HEK293T (cell line): ENCODE data around the gene CAPN11.

ENCODE experiments used
- CTCF ChIA-PET: fragments of 350-600 bp; formaldehyde crosslinking; extraction: SDS; loops from one replicate; lab custom pipeline; 2021; ENCODE audit warnings: antibody characterized with exemption, inconsistent platforms; lab: Yijun Ruan, JAX
- POLR2A ChIA-PET: fragments of 350-600 bp; formaldehyde crosslinking; extraction: SDS; loops from one replicate; lab custom pipeline; 2020; ENCODE audit warnings: antibody characterized with exemption, inconsistent platforms; lab: Yijun Ruan, JAX
- DNase-seq: peaks from one replicate; pipeline ENCODE4 v3.0.0; 2012; ENCODE audit warnings: mixed read lengths; ENCODE audit errors: extremely low spot score
- ARNT ChIP-seq: fragments of 450-650 bp; IDR thresholded peaks from 2 replicates; pipeline ENCODE4 v1.6.1; 2017; ENCODE audit warnings: mild to moderate bottlenecking
- BHLHE40 ChIP-seq: fragments of 450-650 bp; IDR thresholded peaks from 2 replicates; pipeline ENCODE4 v1.6.1; 2016; ENCODE audit warnings: mild to moderate bottlenecking, moderate library complexity, borderline replicate concordance
- CTBP1 ChIP-seq: fragments of 450-650 bp; IDR thresholded peaks from 2 replicates; pipeline ENCODE4 v1.6.1; 2016; ENCODE audit warnings: borderline replicate concordance
- ELF4 ChIP-seq: fragments of 450-650 bp; IDR thresholded peaks from 2 replicates; pipeline ENCODE4 v1.6.1; 2017; ENCODE audit warnings: antibody characterized with exemption
- FOXA1 ChIP-seq: fragments of 450-650 bp; IDR thresholded peaks from 2 replicates; pipeline ENCODE4 v1.6.1; 2016; ENCODE audit warnings: mild to moderate bottlenecking
- FOXK2 ChIP-seq: fragments of 450-650 bp; IDR thresholded peaks from 2 replicates; pipeline ENCODE4 v1.6.1; 2016; ENCODE audit warnings: mild to moderate bottlenecking
- FOXM1 ChIP-seq: fragments of 450-650 bp; IDR thresholded peaks from 2 replicates; pipeline ENCODE4 v1.6.1; 2017; ENCODE audit warnings: mild to moderate bottlenecking, borderline replicate concordance
- HDGF ChIP-seq: fragments of 450-650 bp; IDR thresholded peaks from 2 replicates; pipeline ENCODE4 v1.6.1; 2017; ENCODE audit warnings: antibody characterized with exemption, borderline replicate concordance
- L3MBTL2 ChIP-seq: fragments of 450-650 bp; conservative IDR thresholded peaks from 2 replicates; pipeline ENCODE4 v1.6.1; 2016; ENCODE audit warnings: mild to moderate bottlenecking
- LEF1 ChIP-seq: fragments of 450-650 bp; IDR thresholded peaks from 2 replicates; pipeline ENCODE4 v1.6.1; 2017; ENCODE audit warnings: mild to moderate bottlenecking, borderline replicate concordance
- NFRKB ChIP-seq: fragments of 450-650 bp; IDR thresholded peaks from 2 replicates; pipeline ENCODE4 v1.6.1; 2016; ENCODE audit warnings: mild to moderate bottlenecking, moderate library complexity
- SP1 ChIP-seq: fragments of 450-650 bp; IDR thresholded peaks from 2 replicates; pipeline ENCODE4 v1.6.1; 2017
- SUZ12 ChIP-seq: fragments of 450-650 bp; IDR thresholded peaks from 2 replicates; pipeline ENCODE4 v1.6.1; 2016; ENCODE audit warnings: mild to moderate bottlenecking
- TARDBP ChIP-seq: fragments of 450-650 bp; IDR thresholded peaks from 2 replicates; pipeline ENCODE4 v1.6.1; 2016
- ZNF384 ChIP-seq: fragments of 450-650 bp; IDR thresholded peaks from 2 replicates; pipeline ENCODE4 v1.6.1; 2016
- TF ChIP-seq, protein P1 (sequence below): fragments of 450-650 bp; IDR thresholded peaks from 2 replicates; pipeline ENCODE4 v1.6.1; 2016

The CAPN11 gene

DNA sequence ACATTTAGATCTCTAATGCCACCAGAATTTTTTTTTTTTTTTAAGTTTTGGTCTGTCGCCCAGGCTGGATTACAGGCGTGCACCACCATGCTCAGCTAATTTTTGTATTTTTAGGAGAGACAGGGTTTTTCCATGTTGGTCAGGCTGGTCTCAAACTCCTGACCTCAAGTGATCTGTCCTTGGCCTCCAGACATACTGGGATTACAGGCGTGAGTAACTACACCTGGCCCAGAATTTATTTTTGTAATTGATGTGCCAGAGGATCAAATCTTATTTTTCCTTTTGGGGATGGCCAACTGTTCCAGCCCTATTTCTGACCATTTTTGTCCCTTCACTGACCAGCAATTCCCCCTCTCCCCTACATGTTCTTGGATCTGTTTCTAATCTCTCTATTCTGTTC is 40.1 kb downstream of the CAPN11 start:
- TF ChIP-seq CTBP1: no peak
- TF ChIP-seq LEF1: no peak
- TF ChIP-seq FOXA1: no peak
- no peak for TF ChIP-seq ARNT
- TF ChIP-seq SUZ12: no peak
- no peak for TF ChIP-seq L3MBTL2
- no peak for TF ChIP-seq ELF4
- POLR2A ChIA-PET: interaction anchor here (1.2 kb wide), 1 partner anchor 25 kb away, joined by 4 read pairs; the partner anchor contains the start of gene SLC29A1
- DNase-seq: no peak
- CTCF ChIA-PET: interaction anchor here (0.7 kb wide), 1 partner anchor 24 kb away, joined by 3 read pairs; no protein-coding TSS in a partner anchor

DNA sequence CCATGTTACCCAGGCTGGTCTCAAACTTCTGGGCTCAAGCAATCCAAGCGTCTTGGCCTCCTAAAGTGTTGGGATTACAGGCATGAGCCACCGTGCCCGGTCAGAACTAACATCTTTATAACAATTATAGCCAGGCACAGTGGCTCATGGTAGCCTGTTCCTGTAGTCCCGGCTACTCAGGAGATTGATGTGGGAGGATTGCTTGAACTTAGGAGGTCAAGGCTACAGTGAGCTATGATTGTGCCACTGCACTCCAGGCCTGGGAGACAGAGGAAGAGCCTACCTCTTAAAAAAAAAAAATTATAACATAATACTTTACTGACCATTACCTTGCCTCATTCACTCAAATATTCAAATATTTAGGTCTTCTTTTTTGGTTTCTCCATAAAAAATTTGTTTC is 41.3 kb downstream of the CAPN11 start:
- ChIA-PET POLR2A (interaction anchor here (1.1 kb wide), 1 partner anchor 19 kb away, joined by 3 read pairs; no protein-coding TSS in a partner anchor), CTCF (interaction anchor here (1.1 kb wide), 1 partner anchor 40 kb away, joined by 4 read pairs; no protein-coding TSS in a partner anchor)
- no peak for DNase-seq
- TF ChIP-seq TARDBP: no peak
- no peak for TF ChIP-seq FOXA1
- no peak for TF ChIP-seq LEF1
- no peak for TF ChIP-seq CTBP1
- TF ChIP-seq, protein P1, sequence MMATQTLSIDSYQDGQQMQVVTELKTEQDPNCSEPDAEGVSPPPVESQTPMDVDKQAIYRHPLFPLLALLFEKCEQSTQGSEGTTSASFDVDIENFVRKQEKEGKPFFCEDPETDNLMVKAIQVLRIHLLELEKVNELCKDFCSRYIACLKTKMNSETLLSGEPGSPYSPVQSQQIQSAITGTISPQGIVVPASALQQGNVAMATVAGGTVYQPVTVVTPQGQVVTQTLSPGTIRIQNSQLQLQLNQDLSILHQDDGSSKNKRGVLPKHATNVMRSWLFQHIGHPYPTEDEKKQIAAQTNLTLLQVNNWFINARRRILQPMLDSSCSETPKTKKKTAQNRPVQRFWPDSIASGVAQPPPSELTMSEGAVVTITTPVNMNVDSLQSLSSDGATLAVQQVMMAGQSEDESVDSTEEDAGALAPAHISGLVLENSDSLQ: no peak
- no peak for TF ChIP-seq ARNT
- TF ChIP-seq HDGF: no peak
- TF ChIP-seq SUZ12: no peak
- no peak for TF ChIP-seq FOXM1

DNA sequence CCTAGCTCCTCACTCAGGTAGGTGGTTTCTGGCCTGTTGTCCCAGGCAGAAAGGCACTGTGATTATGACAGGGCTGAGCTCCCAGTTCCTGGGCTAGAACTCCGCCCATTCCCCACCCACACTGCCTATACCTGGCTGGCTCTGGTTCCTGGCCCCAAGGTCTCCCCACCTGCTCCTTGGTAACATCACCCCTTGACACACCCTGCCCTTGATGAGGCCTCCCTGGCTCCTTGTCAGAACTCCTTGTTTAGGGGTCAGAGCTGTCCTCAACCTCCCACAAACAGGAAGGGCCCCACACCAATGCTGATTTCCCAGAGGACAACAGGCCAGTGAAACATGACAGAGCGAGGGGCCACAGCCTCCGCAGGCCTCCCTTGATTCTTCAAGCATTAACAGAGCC is 42.6 kb downstream of the CAPN11 start:
- ChIA-PET POLR2A (interaction anchor here (1.1 kb wide), 1 partner anchor 18 kb away, joined by 3 read pairs; no protein-coding TSS in a partner anchor), CTCF (interaction anchor here (0.6 to 1.1 kb wide), 4 partner anchors 9 to 703 kb away, joined by 3 to 4 read pairs (median 4); no protein-coding TSS in a partner anchor)

DNA sequence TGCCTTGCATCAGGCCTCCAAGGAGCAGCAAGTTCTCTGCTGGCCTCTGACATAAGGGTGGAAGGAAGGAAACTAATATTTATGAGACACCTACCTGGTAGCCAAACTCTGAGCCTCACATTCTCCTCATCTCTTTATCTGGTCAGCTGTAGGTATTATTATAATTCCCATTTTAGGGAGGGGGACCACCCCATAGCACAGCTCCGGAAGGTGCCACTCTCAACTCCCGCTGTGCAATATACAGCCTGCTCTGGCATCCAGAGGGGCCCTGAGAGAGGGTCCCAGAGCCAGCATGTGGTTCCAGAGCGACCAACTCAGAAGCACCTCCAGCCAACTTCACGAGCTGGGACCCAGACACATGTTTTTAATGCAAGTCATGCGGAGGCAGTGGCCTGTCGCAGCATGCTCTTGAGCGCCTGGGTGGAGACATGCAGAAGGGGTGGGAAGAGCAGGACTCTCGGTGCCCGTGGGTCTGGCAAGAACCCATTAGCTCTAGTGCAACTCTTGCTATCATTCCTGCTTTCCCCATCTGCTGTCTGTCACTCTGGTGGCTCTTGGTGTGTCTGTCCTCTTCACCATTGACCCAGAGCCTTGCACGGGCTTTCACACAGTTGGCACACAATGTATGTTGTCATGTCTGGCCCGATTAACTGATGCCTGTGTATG is 43.2 kb downstream of the CAPN11 start:
- TF ChIP-seq L3MBTL2 (no peak), SP1 (no peak), TARDBP (no peak), LEF1 (no peak)
- CTCF ChIA-PET: interaction anchor here (0.6 to 0.7 kb wide), 2 partner anchors 33 to 704 kb away, joined by 3 read pairs; no protein-coding TSS in a partner anchor
- no peak for DNase-seq
- POLR2A ChIA-PET: interaction anchor here (0.9 kb wide), 1 partner anchor 45 kb away, joined by 3 read pairs; the partner anchor contains the start of gene HSP90AB1

More for the DNA sequence above, 42.6 kb downstream of the CAPN11 start:
- TF ChIP-seq NFRKB (no peak), FOXK2 (no peak), HDGF (no peak), SUZ12 (no peak), TARDBP (no peak), FOXM1 (no peak), CTBP1 (no peak), BHLHE40 (no peak), L3MBTL2 (no peak), LEF1 (no peak), FOXA1 (no peak), ARNT (no peak), ELF4 (no peak), SP1 (no peak), ZNF384 (no peak)
- TF ChIP-seq, protein P1: no peak
- DNase-seq: no peak

DNA sequence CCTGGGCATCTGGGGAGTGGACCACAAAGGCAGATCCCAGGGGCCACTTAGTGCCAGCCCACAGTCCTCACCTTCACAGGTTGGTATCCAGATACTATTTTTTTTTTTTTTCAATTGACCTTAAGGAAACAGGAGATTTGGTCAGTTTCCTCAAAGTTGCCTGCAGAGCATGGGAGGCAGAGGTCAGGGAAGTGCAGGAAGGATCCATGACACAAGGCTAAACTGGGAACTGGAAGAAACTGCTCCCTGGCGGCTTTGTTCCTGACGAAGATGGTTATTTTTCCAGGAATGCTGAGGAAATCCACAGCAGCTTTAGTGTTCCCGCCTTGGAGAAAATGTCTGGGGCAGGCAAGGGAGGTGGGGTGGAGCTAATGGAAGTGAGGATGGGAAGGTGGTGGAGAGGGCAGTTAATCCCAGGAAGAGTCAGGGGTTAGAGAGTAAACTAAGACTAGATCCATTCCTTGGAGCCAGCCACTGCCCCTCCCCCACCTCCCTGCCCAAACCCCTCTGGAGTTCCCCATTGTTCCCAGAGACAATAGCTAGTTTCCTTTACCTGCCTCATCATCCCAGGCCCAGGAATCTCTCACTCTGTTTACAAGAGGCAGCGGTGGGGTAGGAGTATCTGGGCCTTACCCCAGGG is 43.8 kb downstream of the CAPN11 start:
- ChIA-PET POLR2A (interaction anchor here (0.9 kb wide), 1 partner anchor 44 kb away, joined by 3 read pairs; the partner anchor contains the start of gene HSP90AB1), CTCF (no interaction called here)
- no peak for TF ChIP-seq LEF1
- no peak for TF ChIP-seq CTBP1
- no peak for TF ChIP-seq L3MBTL2
- TF ChIP-seq SP1: no peak
- no peak for TF ChIP-seq ZNF384
- TF ChIP-seq, protein P1: no peak
- no peak for TF ChIP-seq TARDBP
- TF ChIP-seq ELF4: no peak
- TF ChIP-seq HDGF: no peak
- no peak for TF ChIP-seq ARNT
- no peak for TF ChIP-seq NFRKB
- TF ChIP-seq SUZ12: no peak
- TF ChIP-seq FOXM1: no peak
- no peak for TF ChIP-seq FOXK2
- DNase-seq: no peak
